Natural killer cell (primary cell): Measurements from ENCODE around the gene FBXO34. TPM values are rescaled to one million over a fixed set of nuclear protein-coding genes. Genes with fewer than 3 reads are reported as not detected.

Experiments
- ATAC-seq, 3 donors: fragments of 150-1000 bp in 2 of 3; fragments of 200-7000 bp in 1 of 3; cut with Tn5 transposase; 1 replicate in 1 of 3; 2 replicates in 2 of 3; pipeline ENCODE4 v1.10.0; 2021; ENCODE audit warnings: mild to moderate bottlenecking in 2 of 3, moderate library complexity in 2 of 3
- DNase-seq, 2 donors: peaks; one replicate each; pipeline versions ENCODE4 v3.0.0 to v3.0.0-alpha.2; 2013 to 2021; ENCODE audit warnings: mixed read lengths in 1 of 2
- H3K27ac ChIP-seq: one replicate; pipeline ENCODE4 v1.5.1; 2013; ENCODE audit warnings: mild to moderate bottlenecking, low read length
- H3K27me3 ChIP-seq: one replicate; pipeline ENCODE4 v1.6.1; 2013; ENCODE audit warnings: low read length; ENCODE audit not compliant: control insufficient read depth, insufficient read depth
- H3K36me3 ChIP-seq: one replicate; pipeline ENCODE4 v1.6.1; 2013; ENCODE audit warnings: low read length; ENCODE audit not compliant: control insufficient read depth, insufficient read depth
- H3K4me1 ChIP-seq: one replicate; pipeline ENCODE4 v1.6.1; 2013; ENCODE audit warnings: low read length; ENCODE audit not compliant: control insufficient read depth, insufficient read depth
- H3K4me3 ChIP-seq: one replicate; pipeline ENCODE4 v1.5.1; 2013; ENCODE audit warnings: low read length
- H3K9me3 ChIP-seq: one replicate; pipeline ENCODE4 v1.6.1; 2013; ENCODE audit warnings: low read length; ENCODE audit not compliant: control insufficient read depth, insufficient read depth
- H3K27ac Mint-ChIP-seq, 2 donors: one replicate each; pipeline ENCODE4 v1.8.0; 2022; ENCODE audit warnings: mild to moderate bottlenecking in 2 of 2, mixed read lengths in 2 of 2, moderate library complexity in 1 of 2
- H3K27me3 Mint-ChIP-seq, 2 donors: one replicate each; pipeline ENCODE4 v1.8.0; 2022; ENCODE audit warnings: low read depth in 2 of 2, mixed read lengths in 2 of 2
- H3K36me3 Mint-ChIP-seq: one replicate; pipeline ENCODE4 v1.8.0; 2022; ENCODE audit warnings: mixed read lengths
- H3K4me1 Mint-ChIP-seq, 2 donors: one replicate each; pipeline ENCODE4 v1.8.0; 2022; ENCODE audit warnings: mixed read lengths in 2 of 2
- H3K4me3 Mint-ChIP-seq: one replicate; pipeline ENCODE4 v1.8.0; 2022; ENCODE audit warnings: mild to moderate bottlenecking, moderate library complexity, mixed read lengths
- H3K9me3 Mint-ChIP-seq, 2 donors: one replicate each; pipeline ENCODE4 v1.8.0; 2022; ENCODE audit warnings: mixed read lengths in 2 of 2
- CTCF ChIP-seq: fragments of 200-600 bp; IDR thresholded peaks from one replicate; pipeline ENCODE4 v1.8.0; 2022; ENCODE audit warnings: antibody characterized with exemption
- WGBS: methylation state at CpG from one replicate; pipeline ENCODE4 v1.1.7; 2013; ENCODE audit warnings: missing lambda C conversion rate; ENCODE audit not compliant: insufficient coverage; 5-methylcytosine and 5-hydroxymethylcytosine counted together
- intact Hi-C: fragments of 100-400 bp; cut with micrococcal nuclease; formaldehyde crosslinking; loops from one replicate; pipeline ENCODE4 v1.14.2; 2022
- total RNA-seq, 4 donors: library from RNA; stranded (reverse); fragments of 120-200 nt in 1 of 4; gene quantifications; one replicate each; pipeline versions ENCODE4 v1.2.3 to v1.2.4, GENCODE V29; 2013 to 2022

FBXO34 gene
- total RNA-seq, 3 donors from 2014 or later (not counting 1 experiment from before 2014, with no cell fraction given) = 34.7 to 39.3 (median 36.6) TPM

GRCh38 chr14:55372825-55373224, 101.6 kb downstream of the FBXO34 start:
- H3K27ac ChIP-seq = no peak overlapping the region
- Mint-ChIP-seq H3K4me1 (peaks cover 21 to 24% of the 10 kb centered on the region in 2 donors), H3K27me3 (no peaks in the 10 kb centered on the region), H3K9me3 (no peaks in the 10 kb centered on the region), H3K36me3 (peaks cover 27% of the 10 kb centered on the region), H3K4me3 (no peak overlapping the region), H3K27ac (peak overlapping the region; percentile 85 to 87)
- intact Hi-C loops = no loop called here
- H3K4me3 ChIP-seq = no peak overlapping the region
- DNase-seq (no peak), ATAC-seq (no peak)
- no peaks in the 10 kb centered on the region for H3K27me3 ChIP-seq
- no peaks in the 10 kb centered on the region for H3K9me3 ChIP-seq
- peaks cover 17% of the 10 kb centered on the region for H3K4me1 ChIP-seq
- H3K36me3 ChIP-seq = peaks cover 30% of the 10 kb centered on the region
- 93% methylated on average over 7 of the region's 7 CpGs for WGBS
- TF ChIP-seq CTCF = no peak

GRCh38 chr14:55373784-55374705, 102.8 kb downstream of the FBXO34 start:
- intact Hi-C loops = loop anchor here (1.0 kb wide), 1 partner anchor 37 kb away; no protein-coding TSS in a partner anchor

GRCh38 chr14:55374771-55375170, 103.5 kb downstream of the FBXO34 start:
- intact Hi-C loops = loop anchor here (1.0 kb wide), 1 partner anchor 37 kb away; no protein-coding TSS in a partner anchor
- no peaks in the 10 kb centered on the region for H3K9me3 ChIP-seq

More at GRCh38 chr14:55373784-55374705, 102.8 kb downstream of the FBXO34 start:
- Mint-ChIP-seq H3K9me3 (no peaks in the 10 kb centered on the region), H3K36me3 (peaks cover 27% of the 10 kb centered on the region), H3K27me3 (no peaks in the 10 kb centered on the region), H3K4me3 (peak overlapping the region; percentile 77), H3K27ac (peak overlapping the region; percentile 85 to 87), H3K4me1 (peaks cover 21 to 24% of the 10 kb centered on the region in 2 donors)
- WGBS = 19% methylated on average over 4 of the region's 5 CpGs
- Histone ChIP-seq H3K27ac (peak overlapping the region; percentile 78), H3K9me3 (no peaks in the 10 kb centered on the region), H3K4me1 (peaks cover 17% of the 10 kb centered on the region), H3K4me3 (no peak overlapping the region), H3K36me3 (peaks cover 30% of the 10 kb centered on the region), H3K27me3 (no peaks in the 10 kb centered on the region)
- TF ChIP-seq CTCF = no peak
- peak in 1 of 2 donors; percentile 84 for DNase-seq
- ATAC-seq = peak; percentile 78 to 87 (median 85)

More at GRCh38 chr14:55374771-55375170, 103.5 kb downstream of the FBXO34 start:
- peaks cover 22% of the 10 kb centered on the region for H3K36me3 Mint-ChIP-seq
- peak overlapping the region; percentile 85 to 87 for H3K27ac Mint-ChIP-seq
- WGBS = 62% methylated on average over 3 of the region's 4 CpGs
- peak overlapping the region; percentile 77 for H3K4me3 Mint-ChIP-seq
- no peaks in the 10 kb centered on the region for H3K9me3 Mint-ChIP-seq
- Histone ChIP-seq H3K36me3 (peaks cover 27% of the 10 kb centered on the region), H3K4me1 (peaks cover 17% of the 10 kb centered on the region), H3K27ac (peak overlapping the region; percentile 78), H3K4me3 (no peak overlapping the region), H3K27me3 (no peaks in the 10 kb centered on the region)
- H3K27me3 Mint-ChIP-seq = no peaks in the 10 kb centered on the region
- TF ChIP-seq CTCF = no peak
- no peak for ATAC-seq
- no peak for DNase-seq
- peaks cover 21 to 24% of the 10 kb centered on the region in 2 donors for H3K4me1 Mint-ChIP-seq
